ENCODE measurements around the gene ADAM8. TPM values are rescaled to one million over a fixed set of nuclear protein-coding genes. Genes with fewer than 3 reads are reported as not detected.

ADAM8 gene
- total and polyA plus RNA-seq, 2 donors (not counting 1 experiment from before 2014, with no cell fraction given) = 116 to 196 TPM

DNA sequence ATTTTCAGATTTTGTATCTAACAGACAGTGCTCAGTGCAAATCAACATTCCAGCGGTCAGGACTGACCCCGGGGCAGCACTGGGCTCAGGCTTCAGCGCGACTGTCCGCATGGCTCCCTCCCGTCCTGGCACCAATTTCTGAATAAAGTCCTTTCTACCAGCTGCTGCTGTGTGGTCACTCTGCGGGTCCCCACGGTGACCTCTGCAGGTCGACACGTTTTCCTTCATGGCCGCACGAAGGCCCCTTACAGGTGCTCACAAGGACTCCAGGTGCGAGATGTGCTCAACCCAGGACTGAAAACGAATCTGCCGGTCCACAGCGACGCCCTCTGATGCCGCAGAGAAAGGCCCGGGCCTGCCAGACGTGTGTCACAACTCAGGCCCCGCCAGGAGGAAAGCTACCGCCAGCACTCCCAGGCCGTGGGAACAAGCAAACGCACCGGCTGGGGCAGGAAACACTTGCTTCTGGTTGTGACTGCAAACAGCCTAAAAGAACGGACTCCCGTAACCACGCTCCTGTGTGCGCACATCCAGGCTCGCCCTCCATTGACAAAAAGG is 50.3 kb downstream of the ADAM8 start:
- peaks cover 22% of the 10 kb centered on the region in 2 donors for H3K4me1 ChIP-seq (ENCODE audit: control insufficient read depth in 2 of 2, insufficient read depth in 2 of 2, low read length in 2 of 2)
- TF ChIP-seq, protein P1, sequence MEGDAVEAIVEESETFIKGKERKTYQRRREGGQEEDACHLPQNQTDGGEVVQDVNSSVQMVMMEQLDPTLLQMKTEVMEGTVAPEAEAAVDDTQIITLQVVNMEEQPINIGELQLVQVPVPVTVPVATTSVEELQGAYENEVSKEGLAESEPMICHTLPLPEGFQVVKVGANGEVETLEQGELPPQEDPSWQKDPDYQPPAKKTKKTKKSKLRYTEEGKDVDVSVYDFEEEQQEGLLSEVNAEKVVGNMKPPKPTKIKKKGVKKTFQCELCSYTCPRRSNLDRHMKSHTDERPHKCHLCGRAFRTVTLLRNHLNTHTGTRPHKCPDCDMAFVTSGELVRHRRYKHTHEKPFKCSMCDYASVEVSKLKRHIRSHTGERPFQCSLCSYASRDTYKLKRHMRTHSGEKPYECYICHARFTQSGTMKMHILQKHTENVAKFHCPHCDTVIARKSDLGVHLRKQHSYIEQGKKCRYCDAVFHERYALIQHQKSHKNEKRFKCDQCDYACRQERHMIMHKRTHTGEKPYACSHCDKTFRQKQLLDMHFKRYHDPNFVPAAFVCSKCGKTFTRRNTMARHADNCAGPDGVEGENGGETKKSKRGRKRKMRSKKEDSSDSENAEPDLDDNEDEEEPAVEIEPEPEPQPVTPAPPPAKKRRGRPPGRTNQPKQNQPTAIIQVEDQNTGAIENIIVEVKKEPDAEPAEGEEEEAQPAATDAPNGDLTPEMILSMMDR (IDR thresholded peaks at IDR 0.05) = no peak
- TF ChIP-seq EZH2 (IDR thresholded peaks at IDR 0.05; ENCODE audit: borderline replicate concordance, insufficient read depth, low read depth, low read length, poor library complexity, severe bottlenecking) = no peak
- POLR2A ChIA-PET = no interaction called here
- ATAC-seq (ENCODE audit: low read depth) (no peak), DNase-seq (no peak)
- 36% methylated on average over 30 of the region's 30 CpGs for WGBS (ENCODE audit: insufficient coverage)
- no peaks in the 10 kb centered on the region for H3K36me3 ChIP-seq (replicated peaks in 1 of 2; ENCODE audit: control extremely low read depth in 1 of 2, control insufficient read depth in 1 of 2, extremely low read depth in 1 of 2, insufficient read depth in 2 of 2, low read length in 1 of 2)
- H3K27ac ChIP-seq (ENCODE audit: low read length in 2 of 2) = no peak overlapping the region
- H3K4me3 Mint-ChIP-seq = peak overlapping the region; percentile 29
- no peaks in the 10 kb centered on the region for H4K20me1 ChIP-seq (ENCODE audit: control insufficient read depth, insufficient read depth, low read length, poor library complexity, severe bottlenecking)
- H3K9ac ChIP-seq (ENCODE audit: low read length) = no peak overlapping the region
- intact Hi-C loops (cut with micrococcal nuclease) = no loop called here
- no peak overlapping the region for H3K4me3 ChIP-seq (ENCODE audit: control extremely low read depth in 1 of 5, extremely low read depth in 1 of 5, insufficient read depth in 1 of 5, low read depth in 2 of 5, low read length in 4 of 5)
- CTCF ChIA-PET = interaction anchor here (1.9 kb wide), 1 partner anchor 31 kb away, joined by 6 read pairs; no protein-coding TSS in a partner anchor
- no peaks in the 10 kb centered on the region for H3K79me2 ChIP-seq (ENCODE audit: control insufficient read depth, insufficient read depth, low read length)
- H3K4me1 Mint-ChIP-seq = peaks cover 17% of the 10 kb centered on the region
- H3K4me2 ChIP-seq (replicated peaks; ENCODE audit: low read depth, low read length, poor library complexity, severe bottlenecking) = peak overlapping the region; percentile 35
- H3K27me3 ChIP-seq (replicated peaks in 1 of 4; ENCODE audit: control extremely low read depth in 1 of 4, control insufficient read depth in 3 of 4, insufficient read depth in 4 of 4, low read length in 3 of 4) = peaks cover 0 to 49% (median 22%) of the 10 kb centered on the region in 4 experiments
- H3K27me3 Mint-ChIP-seq = peaks cover 38% of the 10 kb centered on the region
- peaks cover 0 to 19% (median 0%) of the 10 kb centered on the region in 3 donors for H3K9me3 ChIP-seq (ENCODE audit: control extremely low read depth in 1 of 3, control insufficient read depth in 2 of 3, insufficient read depth in 1 of 3, low read length in 2 of 3)
- no peaks in the 10 kb centered on the region for H3K9me3 Mint-ChIP-seq (ENCODE audit: insufficient read depth)
- H3K27ac Mint-ChIP-seq = no peak overlapping the region
- no peak overlapping the region for H2AFZ ChIP-seq (ENCODE audit: insufficient read depth, low read depth, low read length, poor library complexity, severe bottlenecking)

DNA sequence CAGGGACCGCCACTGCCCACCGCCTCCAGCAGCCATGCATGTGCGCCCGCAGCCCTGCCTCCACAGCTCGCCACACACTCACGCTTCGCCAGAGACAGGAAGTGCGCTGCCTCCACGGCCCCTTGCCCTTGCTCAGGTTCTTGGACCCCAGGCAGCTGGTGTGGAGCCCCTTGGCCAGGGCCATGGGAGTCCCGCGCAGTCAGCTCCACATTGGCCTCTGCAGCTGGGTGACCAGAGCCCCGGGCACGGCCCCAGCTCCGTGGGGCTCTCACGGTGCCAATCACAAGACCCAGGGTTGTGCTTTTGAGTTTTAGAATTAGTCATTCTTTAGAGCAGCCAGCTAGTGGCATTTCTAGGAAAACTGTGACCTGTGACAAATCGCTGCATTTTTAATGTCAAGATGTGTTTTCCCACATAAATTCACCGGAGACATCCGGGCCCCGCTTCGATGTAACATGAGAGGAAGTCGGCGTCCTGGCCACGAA is 50.9 kb downstream of the ADAM8 start:
- Mint-ChIP-seq H3K27me3 (peaks cover 43% of the 10 kb centered on the region), H3K27ac (no peak overlapping the region), H3K4me1 (peaks cover 17% of the 10 kb centered on the region), H3K4me3 (peak overlapping the region; percentile 13), H3K9me3 (ENCODE audit: insufficient read depth) (no peaks in the 10 kb centered on the region)
- DNase-seq (no peak), ATAC-seq (ENCODE audit: low read depth) (no peak)
- H3K4me3 ChIP-seq (ENCODE audit: control extremely low read depth in 1 of 5, extremely low read depth in 1 of 5, insufficient read depth in 1 of 5, low read depth in 2 of 5, low read length in 4 of 5) = no peak overlapping the region
- peak overlapping the region; percentile 35 for H3K4me2 ChIP-seq (replicated peaks; ENCODE audit: low read depth, low read length, poor library complexity, severe bottlenecking)
- WGBS (ENCODE audit: insufficient coverage) = 52% methylated on average over 23 of the region's 23 CpGs
- H3K79me2 ChIP-seq (ENCODE audit: control insufficient read depth, insufficient read depth, low read length) = no peaks in the 10 kb centered on the region
- no peak overlapping the region for H3K27ac ChIP-seq (ENCODE audit: low read length in 2 of 2)
- no peaks in the 10 kb centered on the region for H4K20me1 ChIP-seq (ENCODE audit: control insufficient read depth, insufficient read depth, low read length, poor library complexity, severe bottlenecking)
- H2AFZ ChIP-seq (ENCODE audit: insufficient read depth, low read depth, low read length, poor library complexity, severe bottlenecking) = no peak overlapping the region
- no peaks in the 10 kb centered on the region for H3K36me3 ChIP-seq (replicated peaks in 1 of 2; ENCODE audit: control extremely low read depth in 1 of 2, control insufficient read depth in 1 of 2, extremely low read depth in 1 of 2, insufficient read depth in 2 of 2, low read length in 1 of 2)
- TF ChIP-seq EZH2 (IDR thresholded peaks at IDR 0.05; ENCODE audit: borderline replicate concordance, insufficient read depth, low read depth, low read length, poor library complexity, severe bottlenecking) = no peak
- TF ChIP-seq, protein P1 (IDR thresholded peaks at IDR 0.05) = no peak
- H3K27me3 ChIP-seq (replicated peaks in 1 of 4; ENCODE audit: control extremely low read depth in 1 of 4, control insufficient read depth in 3 of 4, insufficient read depth in 4 of 4, low read length in 3 of 4) = peaks cover 0 to 48% (median 21%) of the 10 kb centered on the region in 4 experiments
- no peak overlapping the region for H3K9ac ChIP-seq (ENCODE audit: low read length)
- POLR2A ChIA-PET = no interaction called here
- CTCF ChIA-PET = interaction anchor here (1.9 kb wide), 1 partner anchor 32 kb away, joined by 6 read pairs; no protein-coding TSS in a partner anchor
- H3K4me1 ChIP-seq (ENCODE audit: control insufficient read depth in 2 of 2, insufficient read depth in 2 of 2, low read length in 2 of 2) = peaks cover 19 to 20% of the 10 kb centered on the region in 2 donors
- peaks cover 0 to 16% (median 0%) of the 10 kb centered on the region in 3 donors for H3K9me3 ChIP-seq (ENCODE audit: control extremely low read depth in 1 of 3, control insufficient read depth in 2 of 3, insufficient read depth in 1 of 3, low read length in 2 of 3)
- intact Hi-C loops (cut with micrococcal nuclease) = no loop called here
